Stimulated activated naive B cell treated with anti-CD40 and anti-IgM and Interleukin-4, amounts not matched to agents 10 μg/mL and 1 μg/mL and 100 μg/mL, for 72 hours (primary cell): ENCODE data around the gene WRAP73.

Source experiments
- ATAC-seq, 2 donors: fragments of 150-1000 bp; cut with Tn5 transposase; replicated peaks; 2 replicates each; pipeline ENCODE4 v1.10.0; 2021; ENCODE audit warnings: moderate library complexity in 1 of 2
- DNase-seq: peaks from one replicate; pipeline ENCODE4 v3.0.0; 2021
- H3K27ac Mint-ChIP-seq: one replicate; pipeline ENCODE4 v1.8.0; 2022; ENCODE audit warnings: mild to moderate bottlenecking, mixed read lengths
- H3K27me3 Mint-ChIP-seq, 2 donors: one replicate each; pipeline ENCODE4 v1.8.0; 2022; ENCODE audit warnings: mixed read lengths in 2 of 2
- H3K36me3 Mint-ChIP-seq, 2 donors: one replicate each; pipeline ENCODE4 v1.8.0; 2022; ENCODE audit warnings: mixed read lengths in 2 of 2, mild to moderate bottlenecking in 1 of 2
- H3K4me1 Mint-ChIP-seq, 2 donors: one replicate each; pipeline ENCODE4 v1.8.0; 2022; ENCODE audit warnings: mixed read lengths in 2 of 2, mild to moderate bottlenecking in 1 of 2
- H3K4me3 Mint-ChIP-seq, 2 donors: one replicate each; pipeline ENCODE4 v1.8.0; 2022; ENCODE audit warnings: mild to moderate bottlenecking in 2 of 2, mixed read lengths in 2 of 2, moderate library complexity in 1 of 2
- H3K9me3 Mint-ChIP-seq, 2 donors: one replicate each; pipeline ENCODE4 v1.8.0; 2022; ENCODE audit warnings: mixed read lengths in 2 of 2, mild to moderate bottlenecking in 1 of 2

WRAP73 gene

DNA sequence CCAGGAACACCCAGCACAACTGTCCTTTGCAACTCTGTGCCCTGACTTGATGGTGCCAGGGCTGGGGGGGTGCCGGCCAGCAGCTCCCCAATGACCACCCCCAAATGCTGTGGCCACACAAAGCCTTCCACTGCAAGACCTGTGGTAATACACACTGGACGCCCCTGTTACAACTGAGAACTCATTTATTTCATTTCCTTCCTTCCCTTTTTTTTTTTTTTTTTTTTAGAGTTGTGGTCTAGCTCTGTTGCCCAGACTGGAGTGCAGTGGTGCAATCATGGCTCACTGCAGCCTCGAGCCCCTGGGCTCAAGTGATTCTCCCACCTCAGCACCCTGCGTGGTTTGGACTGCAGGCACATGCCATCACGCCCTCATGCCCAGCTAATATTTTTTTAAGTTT is 27.6 kb upstream of the WRAP73 start:
- Mint-ChIP-seq H3K27ac (peak overlapping the region; percentile 38), H3K9me3 (peaks cover 0 to 5% of the 10 kb centered on the region in 2 donors), H3K4me3 (peak overlapping the region in 1 of 2 donors; percentile 43), H3K27me3 (peaks cover 17 to 21% of the 10 kb centered on the region in 2 donors), H3K36me3 (peaks cover 3 to 8% of the 10 kb centered on the region in 2 donors), H3K4me1 (peaks cover 58 to 72% of the 10 kb centered on the region in 2 donors)
- no peak for DNase-seq
- peak; percentile 41 to 46 for ATAC-seq

DNA sequence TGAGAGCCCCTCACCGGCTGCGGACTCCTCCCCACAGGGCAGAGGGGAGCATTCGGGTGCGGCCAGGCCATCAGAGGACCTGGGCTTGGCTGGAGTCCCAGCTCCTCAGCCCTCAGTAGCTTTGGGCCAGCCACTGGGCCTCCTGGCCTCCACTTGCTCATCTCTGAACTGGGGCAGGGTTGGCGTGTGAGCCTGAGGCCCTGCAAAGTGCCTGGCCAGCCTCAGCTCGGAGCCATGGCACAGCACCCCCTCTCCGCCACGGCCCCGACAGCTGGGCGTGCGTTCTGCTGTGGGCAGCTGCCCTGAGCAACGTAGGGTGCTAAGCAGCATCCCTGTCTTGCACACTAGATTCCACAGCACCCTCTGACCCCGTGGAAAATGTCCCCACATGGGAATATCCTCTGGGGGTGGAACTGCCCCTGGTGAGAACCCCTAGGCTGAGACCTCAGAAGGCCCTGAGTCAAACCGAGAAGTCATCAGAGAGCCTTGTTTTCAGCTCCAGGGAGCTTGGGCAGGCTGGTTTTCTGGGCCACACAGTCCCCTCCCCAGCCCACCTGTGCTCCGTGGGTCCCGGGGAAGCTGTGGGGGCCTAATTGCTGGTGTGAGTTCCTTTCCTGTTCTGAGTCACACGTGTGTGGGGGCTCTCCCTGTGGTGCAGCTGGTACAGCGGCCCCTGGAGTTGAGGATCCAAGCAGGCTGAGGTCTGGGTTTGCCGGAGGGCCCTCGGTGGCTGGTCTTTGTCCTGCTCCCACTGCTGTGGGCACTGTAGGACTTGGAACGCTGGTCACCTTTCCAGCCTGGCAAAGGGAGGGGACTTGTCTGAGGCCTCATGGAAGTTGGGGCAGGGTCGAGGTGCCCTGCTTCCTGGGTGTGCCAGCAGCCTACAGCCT is 26.9 kb upstream of the WRAP73 start:
- H3K4me1 Mint-ChIP-seq: peaks cover 63 to 78% of the 10 kb centered on the region in 2 donors
- peaks cover 0 to 5% of the 10 kb centered on the region in 2 donors for H3K9me3 Mint-ChIP-seq
- DNase-seq: peak; percentile 88
- H3K27me3 Mint-ChIP-seq: peaks cover 21 to 26% of the 10 kb centered on the region in 2 donors
- ATAC-seq: peak; percentile 86 to 90
- peaks cover 3 to 8% of the 10 kb centered on the region in 2 donors for H3K36me3 Mint-ChIP-seq
- H3K4me3 Mint-ChIP-seq: peak overlapping the region; percentile 43 to 52
- peak overlapping the region; percentile 87 for H3K27ac Mint-ChIP-seq

DNA sequence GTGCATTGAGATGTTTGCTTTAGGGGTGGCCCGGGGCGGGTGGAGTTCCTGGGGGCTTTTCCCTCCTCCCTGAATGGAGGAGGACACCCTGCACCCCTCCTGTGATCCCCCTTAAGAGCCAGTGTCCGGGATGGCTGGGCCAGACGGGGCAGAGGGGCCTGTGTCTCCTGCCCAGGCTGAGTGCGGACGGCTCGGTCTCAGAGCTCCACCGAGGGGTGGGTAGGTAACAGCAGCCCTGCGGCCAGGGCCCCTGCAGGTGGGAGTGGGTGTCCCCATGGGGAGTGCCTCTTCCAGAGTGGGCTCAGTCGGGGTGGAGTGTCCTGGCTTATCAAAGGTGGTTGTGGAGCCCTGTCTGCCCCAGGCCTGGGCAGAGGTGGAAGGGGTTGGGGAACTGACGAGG is 25.5 kb upstream of the WRAP73 start:
- ATAC-seq (no peak), DNase-seq (no peak)
- Mint-ChIP-seq H3K27me3 (peaks cover 28 to 33% of the 10 kb centered on the region in 2 donors), H3K4me3 (no peak overlapping the region), H3K27ac (no peak overlapping the region), H3K9me3 (peaks cover 0 to 5% of the 10 kb centered on the region in 2 donors), H3K4me1 (peaks cover 72 to 91% of the 10 kb centered on the region in 2 donors), H3K36me3 (peaks cover under 1 to 5% of the 10 kb centered on the region in 2 donors)

DNA sequence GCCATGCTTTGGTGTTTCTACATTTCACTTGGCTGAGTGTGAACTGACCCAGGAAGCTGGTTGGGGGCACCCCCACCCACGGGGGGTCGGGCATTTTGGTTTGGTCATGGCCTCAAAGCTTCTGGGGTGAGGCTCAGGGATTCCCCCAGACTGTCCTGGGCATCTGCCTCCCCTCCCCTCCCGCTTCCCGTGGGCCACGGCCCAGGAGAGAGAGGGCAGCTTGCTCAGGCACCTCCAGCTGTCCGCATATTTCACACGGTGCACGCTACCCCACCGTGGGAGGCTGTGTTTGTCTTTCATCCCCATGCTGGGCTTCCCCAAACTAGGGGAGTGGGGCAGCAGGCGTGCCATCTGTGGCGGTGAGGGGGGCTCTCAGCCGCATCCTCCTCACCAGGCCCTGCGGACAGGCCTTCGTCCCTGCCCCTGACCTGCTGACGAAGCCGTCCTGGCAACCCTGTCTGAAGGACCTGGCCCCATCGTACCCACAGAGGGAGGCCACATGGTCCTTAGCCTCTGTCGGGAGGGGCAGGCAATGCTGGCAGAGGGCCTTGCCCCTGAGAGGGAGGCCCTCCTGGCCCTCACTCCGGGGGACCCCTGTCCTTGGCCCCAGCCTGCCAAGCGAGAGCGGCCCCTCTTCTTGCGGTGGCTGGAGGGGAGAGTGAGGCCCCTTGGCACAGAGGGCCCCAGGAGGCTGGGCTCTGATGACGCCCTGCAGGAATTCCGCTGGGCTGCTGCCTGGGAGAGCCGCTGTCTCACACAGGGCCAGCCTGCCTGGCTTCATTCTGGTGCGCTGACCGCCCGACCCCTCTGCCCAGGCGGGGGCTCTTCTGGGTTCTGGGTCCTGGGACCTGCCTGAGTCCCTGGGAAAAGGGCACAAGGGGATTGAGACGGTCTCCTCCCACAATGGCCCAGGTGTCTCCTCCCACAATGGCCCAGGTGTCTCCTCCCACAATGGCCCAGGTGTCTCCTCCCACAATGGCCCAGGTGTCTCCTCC is 24.5 kb upstream of the WRAP73 start:
- H3K36me3 Mint-ChIP-seq: no peaks in the 10 kb centered on the region
- peak in 1 of 2 donors; percentile 4 for ATAC-seq
- peaks cover 24 to 28% of the 10 kb centered on the region in 2 donors for H3K27me3 Mint-ChIP-seq
- peak; percentile 46 for DNase-seq
- peaks cover 64 to 84% of the 10 kb centered on the region in 2 donors for H3K4me1 Mint-ChIP-seq
- H3K4me3 Mint-ChIP-seq: no peak overlapping the region
- no peaks in the 10 kb centered on the region for H3K9me3 Mint-ChIP-seq
- peak overlapping the region; percentile 1 for H3K27ac Mint-ChIP-seq

DNA sequence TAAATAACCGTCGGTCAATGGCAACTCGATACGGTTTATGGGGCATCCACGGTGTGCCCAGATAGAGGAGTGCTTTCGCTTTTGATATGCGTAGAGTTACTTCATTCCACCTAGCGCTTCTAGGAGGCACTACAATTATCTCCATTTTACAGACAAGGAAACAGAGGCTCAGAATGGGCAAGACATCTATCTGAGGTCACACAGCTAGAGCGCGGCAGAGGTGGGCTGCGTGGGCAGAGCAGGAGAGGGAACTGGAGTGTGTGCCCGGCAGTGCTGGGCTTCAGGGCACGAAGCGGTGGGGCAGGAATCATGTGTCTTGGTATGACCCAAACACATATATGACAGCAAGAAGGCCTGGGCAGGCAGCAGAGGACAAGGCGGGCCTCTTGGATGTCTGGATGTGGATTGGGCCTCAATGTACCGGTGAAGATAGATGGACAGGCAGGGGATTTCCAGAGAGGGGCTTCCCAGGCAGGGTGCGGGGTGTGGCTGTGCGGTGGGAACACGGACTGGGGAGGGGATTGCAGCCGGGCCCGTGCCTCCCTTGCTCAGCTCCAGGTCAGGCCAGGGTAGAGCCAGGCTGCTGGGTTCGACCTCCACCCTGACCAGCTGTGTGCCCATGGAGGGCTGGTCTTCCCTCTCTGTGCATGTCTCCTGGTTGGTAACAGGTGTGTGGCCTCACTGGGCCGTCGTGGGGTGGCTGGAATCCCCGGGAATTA is 23.6 kb upstream of the WRAP73 start:
- Mint-ChIP-seq H3K9me3 (no peaks in the 10 kb centered on the region), H3K4me3 (peak overlapping the region; percentile 26 to 29), H3K4me1 (peaks cover 59 to 81% of the 10 kb centered on the region in 2 donors), H3K27me3 (peaks cover 20 to 25% of the 10 kb centered on the region in 2 donors), H3K27ac (peak overlapping the region; percentile 1), H3K36me3 (no peaks in the 10 kb centered on the region)
- ATAC-seq (peak in 1 of 2 donors; percentile 1), DNase-seq (no peak)

DNA sequence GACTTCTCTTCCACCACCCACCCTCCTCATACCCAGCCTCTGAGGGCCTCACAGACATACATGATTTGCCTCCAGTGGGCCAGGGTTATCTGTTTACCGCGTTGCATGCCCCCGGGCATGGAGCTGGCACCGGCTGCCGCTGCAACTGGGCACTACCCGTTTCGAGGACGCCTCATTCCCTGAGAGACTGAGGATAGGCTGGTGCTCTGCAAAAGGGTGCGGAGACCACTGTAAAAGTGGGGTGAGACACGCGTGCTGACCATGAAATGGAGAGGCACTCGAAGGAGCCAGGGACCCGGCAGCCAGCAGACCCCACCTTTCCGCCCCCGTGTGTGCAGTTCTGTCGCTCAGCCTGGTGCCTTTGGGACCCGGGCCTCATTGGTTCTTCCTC is 23.1 kb upstream of the WRAP73 start:
- no peak for DNase-seq

DNA sequence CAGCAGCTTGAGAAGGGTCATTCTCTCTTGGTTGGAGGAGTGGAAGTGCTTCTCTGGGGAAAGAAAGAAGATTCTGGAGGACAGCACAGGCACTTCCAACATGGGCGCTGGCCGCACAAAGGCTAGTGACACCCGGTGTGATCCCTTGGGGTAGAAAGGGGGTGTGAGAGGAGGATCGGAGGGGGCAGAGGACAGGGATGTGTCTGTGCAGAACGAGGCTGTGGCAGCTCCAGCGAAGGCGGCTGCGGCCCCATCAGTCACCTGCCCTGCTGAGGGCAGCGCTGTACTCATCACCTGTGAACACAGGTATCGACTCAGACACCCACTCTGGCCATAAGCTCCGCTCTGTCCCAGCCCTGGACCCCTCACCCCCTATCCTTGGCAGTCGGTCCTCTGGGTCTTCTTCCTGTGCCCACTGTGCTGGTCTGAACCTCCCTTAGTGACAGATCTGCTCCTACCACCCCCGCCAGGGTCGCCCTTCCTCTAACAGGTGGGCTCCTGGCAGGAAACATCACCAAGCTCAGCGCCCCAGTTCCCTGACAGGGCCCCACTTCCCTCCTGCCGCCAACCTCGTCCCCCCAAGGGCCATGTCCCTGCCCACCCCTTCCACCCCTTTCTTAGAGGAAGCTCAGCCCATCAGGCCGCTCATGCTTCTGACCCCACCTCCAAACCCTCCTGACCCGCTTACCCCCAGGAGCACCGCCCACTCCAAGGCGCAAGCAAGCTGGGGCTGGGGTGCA is 22.5 kb upstream of the WRAP73 start:
- H3K4me1 Mint-ChIP-seq: peaks cover 56 to 81% of the 10 kb centered on the region in 2 donors
- H3K36me3 Mint-ChIP-seq: peaks cover 0 to 1% of the 10 kb centered on the region in 2 donors
- no peaks in the 10 kb centered on the region for H3K9me3 Mint-ChIP-seq
- no peak overlapping the region for H3K27ac Mint-ChIP-seq
- no peak for ATAC-seq
- no peak for DNase-seq
- H3K27me3 Mint-ChIP-seq: peaks cover 27 to 33% of the 10 kb centered on the region in 2 donors
- no peak overlapping the region for H3K4me3 Mint-ChIP-seq

More for the DNA sequence above, 23.1 kb upstream of the WRAP73 start:
- ATAC-seq: no peak
- H3K27me3 Mint-ChIP-seq: peaks cover 26 to 31% of the 10 kb centered on the region in 2 donors
- no peaks in the 10 kb centered on the region for H3K9me3 Mint-ChIP-seq
- H3K4me1 Mint-ChIP-seq: peaks cover 59 to 81% of the 10 kb centered on the region in 2 donors
- no peaks in the 10 kb centered on the region for H3K36me3 Mint-ChIP-seq
- H3K27ac Mint-ChIP-seq: no peak overlapping the region
- peak overlapping the region in 1 of 2 donors; percentile 29 for H3K4me3 Mint-ChIP-seq

DNA sequence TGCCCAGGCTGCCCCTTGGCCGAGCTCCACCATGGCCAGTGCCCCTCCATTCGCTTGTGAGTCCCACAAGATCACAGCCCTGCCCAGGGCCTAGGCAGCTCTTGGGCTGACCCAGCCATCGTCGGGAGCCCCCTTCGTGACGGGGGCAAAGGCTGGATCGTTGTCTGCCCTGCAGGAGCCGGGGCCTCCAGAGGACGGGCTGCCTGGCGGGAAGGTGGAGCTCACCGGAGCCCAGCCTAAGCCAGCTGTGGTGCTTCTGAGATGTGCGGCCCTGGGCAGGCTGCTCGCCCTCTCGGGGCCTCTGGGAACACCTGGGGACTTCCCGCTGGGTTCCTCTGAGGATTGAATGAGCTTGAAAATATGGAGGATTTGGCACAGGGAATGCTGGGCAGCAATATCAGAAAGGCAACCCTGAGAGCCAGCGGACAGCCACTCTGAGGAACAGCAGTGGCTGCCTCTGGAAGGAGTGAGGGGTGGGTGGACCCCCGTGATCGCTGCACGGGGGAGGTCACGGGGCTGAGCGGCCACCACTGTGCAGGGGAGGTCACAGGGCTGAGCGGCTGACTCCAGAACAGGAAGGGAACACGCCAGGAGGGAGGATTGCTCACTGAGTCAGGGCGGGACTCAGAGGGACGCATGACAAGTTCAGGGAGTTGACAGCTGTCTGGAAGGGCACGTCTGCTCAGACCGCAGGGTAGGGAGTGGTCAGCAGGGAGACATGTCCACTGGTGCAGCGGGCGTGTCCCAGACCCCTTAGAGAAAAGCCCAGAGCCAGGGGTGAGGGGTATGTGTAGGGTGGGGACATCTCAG is 21.7 kb upstream of the WRAP73 start:
- no peak for ATAC-seq
- H3K27ac Mint-ChIP-seq: peak overlapping the region; percentile 27
- H3K27me3 Mint-ChIP-seq: peaks cover 27 to 33% of the 10 kb centered on the region in 2 donors
- H3K4me3 Mint-ChIP-seq: no peak overlapping the region
- H3K9me3 Mint-ChIP-seq: no peaks in the 10 kb centered on the region
- H3K36me3 Mint-ChIP-seq: peaks cover 0 to 1% of the 10 kb centered on the region in 2 donors
- H3K4me1 Mint-ChIP-seq: peaks cover 55 to 81% of the 10 kb centered on the region in 2 donors
- no peak for DNase-seq

DNA sequence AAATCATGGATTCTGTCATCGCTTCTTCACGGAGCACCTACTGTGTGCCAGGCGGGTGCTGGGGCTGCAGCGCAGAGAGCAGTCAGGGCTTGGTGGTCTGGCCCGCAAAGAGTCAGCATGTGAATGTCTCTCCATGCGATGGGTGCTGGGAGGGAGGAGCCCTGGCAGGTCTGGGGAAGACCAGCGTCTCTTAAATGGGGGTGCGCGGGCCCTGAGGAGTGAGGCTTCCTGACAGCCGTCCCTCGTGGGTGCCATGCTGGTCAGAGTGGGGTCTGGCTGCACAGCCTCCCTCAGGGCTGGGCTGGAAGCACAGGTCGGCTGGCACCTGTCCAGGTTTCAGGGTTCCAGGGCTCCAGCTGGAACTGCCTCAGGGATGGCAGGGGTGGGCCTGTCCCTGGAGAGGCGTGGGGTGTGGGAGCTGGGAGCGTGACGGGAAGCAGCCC is 20.9 kb upstream of the WRAP73 start:
- no peak overlapping the region for H3K4me3 Mint-ChIP-seq

DNA sequence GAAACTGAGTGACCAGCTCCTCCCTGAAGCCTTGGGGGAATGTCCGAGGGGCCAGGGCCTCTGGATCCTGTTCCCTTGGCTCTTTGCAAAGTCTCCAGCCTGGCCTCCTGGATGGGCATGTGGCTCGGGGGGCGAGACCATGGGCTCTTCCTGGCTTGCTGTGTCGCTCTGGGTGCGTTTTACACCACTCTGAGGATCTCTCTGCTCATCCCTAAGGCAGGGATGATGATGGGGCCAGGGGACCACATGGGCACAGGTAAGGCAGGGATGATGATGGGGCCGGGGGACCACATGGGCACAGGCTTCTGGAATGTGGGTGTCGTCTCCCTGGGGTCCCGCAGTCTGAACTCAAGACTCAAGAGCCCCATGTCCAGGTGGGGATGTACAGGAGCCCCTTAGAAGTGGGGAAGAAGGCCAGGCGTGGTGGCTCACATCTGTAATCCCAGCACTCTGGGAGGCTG is 20.1 kb upstream of the WRAP73 start:
- peaks cover 0 to 1% of the 10 kb centered on the region in 2 donors for H3K36me3 Mint-ChIP-seq
- peaks cover 47 to 78% of the 10 kb centered on the region in 2 donors for H3K4me1 Mint-ChIP-seq
- ATAC-seq (no peak), DNase-seq (no peak)
- H3K9me3 Mint-ChIP-seq: no peaks in the 10 kb centered on the region
- no peak overlapping the region for H3K27ac Mint-ChIP-seq
- H3K27me3 Mint-ChIP-seq: peaks cover 27 to 33% of the 10 kb centered on the region in 2 donors
- H3K4me3 Mint-ChIP-seq: no peak overlapping the region

More for the DNA sequence above, 20.9 kb upstream of the WRAP73 start:
- H3K27me3 Mint-ChIP-seq: peaks cover 27 to 33% of the 10 kb centered on the region in 2 donors
- peaks cover 0 to 1% of the 10 kb centered on the region in 2 donors for H3K36me3 Mint-ChIP-seq
- no peak for ATAC-seq
- no peaks in the 10 kb centered on the region for H3K9me3 Mint-ChIP-seq
- H3K4me1 Mint-ChIP-seq: peaks cover 55 to 80% of the 10 kb centered on the region in 2 donors
- peak overlapping the region; percentile 67 for H3K27ac Mint-ChIP-seq
- no peak for DNase-seq

DNA sequence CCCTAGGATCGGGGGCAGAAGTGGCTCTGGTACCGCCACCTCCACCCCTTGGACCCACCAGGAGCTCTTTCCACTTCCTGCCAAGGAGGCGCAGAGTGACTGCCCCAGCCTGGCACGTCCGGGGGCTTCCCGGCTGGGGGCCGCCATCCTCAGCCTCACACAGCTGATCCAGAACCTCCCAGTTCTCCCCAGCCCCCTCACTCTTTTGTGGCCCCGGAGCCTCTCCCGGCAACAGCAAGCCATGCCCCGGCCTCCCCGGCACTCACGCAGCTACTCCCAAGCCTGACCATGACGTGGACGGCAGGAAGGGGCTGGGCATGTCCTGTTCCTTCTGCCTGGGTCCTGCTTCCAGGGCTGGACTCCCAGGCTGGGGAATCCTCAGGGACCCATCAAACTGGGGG is 19.5 kb upstream of the WRAP73 start:
- peaks cover 27 to 33% of the 10 kb centered on the region in 2 donors for H3K27me3 Mint-ChIP-seq
- ATAC-seq (no peak), DNase-seq (no peak)
- H3K36me3 Mint-ChIP-seq: peaks cover 0 to 1% of the 10 kb centered on the region in 2 donors
- H3K9me3 Mint-ChIP-seq: no peaks in the 10 kb centered on the region
- peaks cover 48 to 81% of the 10 kb centered on the region in 2 donors for H3K4me1 Mint-ChIP-seq
- H3K4me3 Mint-ChIP-seq: no peak overlapping the region
- H3K27ac Mint-ChIP-seq: no peak overlapping the region

DNA sequence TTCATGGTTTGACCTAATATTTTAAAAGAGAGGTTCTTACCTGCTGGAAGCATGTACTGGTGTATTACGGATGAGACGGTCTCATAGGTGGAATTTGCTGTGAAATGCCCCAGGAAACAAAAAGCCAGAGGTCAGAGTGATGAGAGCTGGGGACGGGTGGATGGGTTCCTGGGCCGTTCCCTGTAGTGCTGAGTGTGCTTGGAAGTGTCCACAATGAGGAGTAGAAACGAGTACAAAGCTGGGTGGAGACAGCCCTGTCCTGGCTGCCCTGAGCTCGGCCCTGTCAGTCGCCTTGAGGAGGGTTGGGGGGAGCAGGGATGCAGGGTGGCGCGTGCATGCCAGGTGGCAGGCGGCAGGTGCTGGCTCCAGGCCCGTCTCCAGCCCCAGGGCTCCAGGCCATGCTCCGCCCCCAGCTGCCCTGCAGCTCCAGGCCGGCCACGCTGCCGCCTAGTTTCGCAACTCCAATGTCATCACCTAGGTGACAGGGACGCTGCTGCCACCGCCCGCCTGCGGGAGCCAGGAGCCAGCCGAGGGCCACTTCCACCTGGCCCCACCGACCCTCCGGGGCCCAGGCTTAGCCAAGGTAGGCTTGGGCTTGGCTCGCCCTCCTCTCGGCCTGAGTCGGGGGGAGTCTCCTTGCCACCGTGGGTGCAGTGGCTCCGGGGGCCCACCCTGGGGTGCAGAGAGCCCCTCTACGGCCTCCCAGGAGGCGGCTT is 18.8 kb upstream of the WRAP73 start:
- peaks cover 0 to 1% of the 10 kb centered on the region in 2 donors for H3K36me3 Mint-ChIP-seq
- DNase-seq: no peak
- H3K4me1 Mint-ChIP-seq: peaks cover 47 to 77% of the 10 kb centered on the region in 2 donors
- H3K27ac Mint-ChIP-seq: no peak overlapping the region
- H3K4me3 Mint-ChIP-seq: no peak overlapping the region
- ATAC-seq: no peak
- H3K27me3 Mint-ChIP-seq: peaks cover 27 to 33% of the 10 kb centered on the region in 2 donors
- H3K9me3 Mint-ChIP-seq: no peaks in the 10 kb centered on the region
